Heart right ventricle (tissue), 16 donors: ENCODE data around the gene MAP3K4. TPM values are rescaled to one million over a fixed set of nuclear protein-coding genes. Genes with fewer than 3 reads are reported as not detected.

ENCODE experiments used
- ATAC-seq, 8 donors: fragments of 200-7000 bp; cut with Tn5 transposase; one replicate each; pipeline ENCODE4 v1.9.1; 2020; ENCODE audit warnings: mild to moderate bottlenecking in 8 of 8, moderate library complexity in 8 of 8, moderate number of reproducible peaks in 1 of 8
- DNase-seq, 2 donors: peaks; one replicate each; pipeline ENCODE4 v3.0.0-alpha.2; 2020
- H3K27ac ChIP-seq, 10 donors: fragments of 200-600 bp; sonication (generic) in 2 of 10; one replicate each; pipeline versions ENCODE4 v1.5.0 to v1.8.0; 2020 to 2022; ENCODE audit warnings: mild to moderate bottlenecking in 3 of 10
- H3K27me3 ChIP-seq, 7 donors: fragments of 200-600 bp; one replicate each; pipeline ENCODE4 v1.8.0; 2021 to 2022; ENCODE audit warnings: mild to moderate bottlenecking in 2 of 7
- H3K36me3 ChIP-seq, 9 donors: fragments of 200-600 bp; sonication (generic) in 1 of 9; one replicate each; pipeline versions ENCODE4 v1.5.0 to v1.8.0; 2020 to 2022; ENCODE audit warnings: mild to moderate bottlenecking in 2 of 9
- H3K4me1 ChIP-seq, 9 donors: fragments of 200-600 bp; sonication (generic) in 1 of 9; one replicate each; pipeline versions ENCODE4 v1.5.0 to v1.8.0; 2020 to 2022; ENCODE audit warnings: mild to moderate bottlenecking in 4 of 9
- H3K4me3 ChIP-seq, 10 donors: fragments of 200-600 bp; sonication (generic) in 2 of 10; one replicate each; pipeline versions ENCODE4 v1.5.0 to v1.8.0; 2020 to 2022; ENCODE audit warnings: mild to moderate bottlenecking in 7 of 10, moderate library complexity in 2 of 10
- H3K9me3 ChIP-seq, 11 donors: fragments of 200-600 bp in 10 of 11; sonication (generic) in 2 of 11; one replicate each; pipeline versions ENCODE4 v1.5.0 to v1.8.0; 2013 to 2022; ENCODE audit warnings: mild to moderate bottlenecking in 2 of 11, control low read depth in 1 of 11, moderate library complexity in 1 of 11
- CTCF ChIP-seq, 9 donors: fragments of 200-600 bp; sonication (generic) in 2 of 9; IDR thresholded peaks; one replicate each; pipeline versions ENCODE4 v1.5.0 to v1.8.0; 2021 to 2022; ENCODE audit warnings: antibody characterized with exemption in 9 of 9, mild to moderate bottlenecking in 5 of 9, moderate library complexity in 1 of 9
- WGBS, 2 donors: extraction: QIAGEN DNeasy Blood & Tissue Kit; methylation state at CpG; one replicate each; pipeline ENCODE4 v1.1.7; 2013; ENCODE audit warnings: inconsistent platforms in 1 of 2; 5-methylcytosine and 5-hydroxymethylcytosine counted together
- intact Hi-C, 10 donors: fragments of 100-400 bp; cut with DNase I; formaldehyde crosslinking; loops; one replicate each; pipeline versions ENCODE4 v1.11.1 to v1.14.2; 2022
- polyA plus RNA-seq, 2 donors: library from polyadenylated mRNA; stranded (reverse); fragments of 200-250 nt; gene quantifications; one replicate each; pipeline ENCODE4 v1.2.3, GENCODE V29; 2013
- total RNA-seq, 10 donors: library from RNA; stranded (reverse); fragmentation: NEBNext Ultra II Directional in 3 of 10; extraction: Animal tissue kit (Norgen Biotek cat#: 25700) in 3 of 10; gene quantifications; one replicate each; pipeline versions ENCODE4 v1.2.1 to v1.2.4, GENCODE V29; 2021 to 2023
- donor health status: Arrhythmogenic right ventricular cardiomyopathy.
- donor health status: ischemic (EF 13 %, LVEDD 7.1; RV severe dilation, severe dysfunction).
- donor health status: healthy with polysubstance abuse.
- donor health status: DM: no; HTN: yes; CAD: no.
- donor health status: DM: no; HTN: no; CAD: no.
- donor health status: ischemic (EF 25% LVEDD 6.9; RV normal size, moderate dysfunction).
- donor health status: ischemic (EF 25% LVEDD 5.7; RV mildly dilated, moderate dysfunction).
- donor health status: healthy.
- donor health status: DM: yes; HTN: yes; CAD: no.
- donor health status: Ischemic cardiomyopathy.
- donor health status: ischemic (EF 35%, LVEDD 5.7; RV mildly dilated, moderate dysfunction).
- donor health status: nonischemic (EF 11% LVEDD 7.7; RV severe dilation, severe dysfunction).
- donor health status: DM: yes; HTN: yes; CAD: no.
- donor health status: PGD.
- donor health status: ischemic (EF 29% LVEDD 5.4; RV normal size, mild dysfunction).
- donor health status: nonischemic (EF 23%, LVEDD 6.1; RV moderate dilation, normal function).

The MAP3K4 gene
- total and polyA plus RNA-seq, 12 donors, result 10.5 to 50.2 (median 30.9) TPM

GRCh38 chr6:161130967-161131766, 139.6 kb downstream of the MAP3K4 start:
- Histone ChIP-seq H3K27ac (no peak overlapping the region), H3K9me3 (peaks cover 0 to 3% (median 0%) of the 10 kb centered on the region in 11 donors), H3K27me3 (no peaks in the 10 kb centered on the region), H3K4me1 (peaks cover 0 to 22% (median 0%) of the 10 kb centered on the region in 9 donors), H3K4me3 (no peak overlapping the region), H3K36me3 (peaks cover 0 to 64% (median 9%) of the 10 kb centered on the region in 9 donors)
- 87 to 91% methylated on average over 3 of the region's 3 CpGs for whole genome bisulfite sequencing, 2 donors
- ATAC-seq (no peak), DNase-seq (no peak)
- TF ChIP-seq CTCF (IDR thresholded peaks at IDR 0.05), result no peak
- intact Hi-C loops, result no loop called here

- DNase-seq (no peak), ATAC-seq (no peak)
- intact Hi-C loops, result no loop called here
- no peaks in the 10 kb centered on the region for H3K9me3 ChIP-seq
- H3K4me3 ChIP-seq, result no peak overlapping the region
- no peak overlapping the region for H3K27ac ChIP-seq
- H3K36me3 ChIP-seq, result peaks cover 0 to 71% (median 9%) of the 10 kb centered on the region in 9 donors
- peaks cover 0 to 22% (median 0%) of the 10 kb centered on the region in 9 donors for H3K4me1 ChIP-seq
- TF ChIP-seq CTCF (IDR thresholded peaks at IDR 0.05), result no peak
- no peaks in the 10 kb centered on the region for H3K27me3 ChIP-seq
- 93 to 96% methylated on average over 11 of the region's 11 CpGs for WGBS, 2 donors
These were observed 140.8 kb downstream of the MAP3K4 start for GRCh38 chr6:161132384-161132783.

GRCh38 chr6:161133963-161134362, 142.4 kb downstream of the MAP3K4 start:
- 75 to 77% methylated on average over 9 of the region's 9 CpGs for WGBS, 2 donors
- no peak for TF ChIP-seq CTCF (IDR thresholded peaks at IDR 0.05)
- intact Hi-C loops, result no loop called here
- Histone ChIP-seq H3K27me3 (no peaks in the 10 kb centered on the region), H3K9me3 (no peaks in the 10 kb centered on the region), H3K27ac (no peak overlapping the region), H3K4me3 (no peak overlapping the region), H3K4me1 (peaks cover 0 to 22% (median 0%) of the 10 kb centered on the region in 9 donors), H3K36me3 (peaks cover 0 to 73% (median 0%) of the 10 kb centered on the region in 9 donors)
- ATAC-seq, result peak in 1 of 8 donors; percentile 6
- no peak for DNase-seq

- no peaks in the 10 kb centered on the region for H3K27me3 ChIP-seq
- no peak overlapping the region for H3K4me3 ChIP-seq
- H3K27ac ChIP-seq, result no peak overlapping the region
- 97 to 98% methylated on average over 17 of the region's 17 CpGs for WGBS, 2 donors
- DNase-seq (no peak), ATAC-seq (peak in 1 of 8 donors; percentile 27)
- H3K9me3 ChIP-seq, result no peaks in the 10 kb centered on the region
- H3K36me3 ChIP-seq, result peaks cover 0 to 77% (median 0%) of the 10 kb centered on the region in 9 donors
- no peak for TF ChIP-seq CTCF (IDR thresholded peaks at IDR 0.05)
- intact Hi-C loops, result no loop called here
- peaks cover 0 to 22% (median 0%) of the 10 kb centered on the region in 9 donors for H3K4me1 ChIP-seq
These were observed 143.2 kb downstream of the MAP3K4 start for GRCh38 chr6:161134550-161135298.
